ENCODE results near the gene SPATA21. TPM values are rescaled to one million over a fixed set of nuclear protein-coding genes. Genes with fewer than 3 reads are reported as not detected.

SPATA21 gene
- total RNA-seq, 3 donors from 2014 or later, result not detected

DNA sequence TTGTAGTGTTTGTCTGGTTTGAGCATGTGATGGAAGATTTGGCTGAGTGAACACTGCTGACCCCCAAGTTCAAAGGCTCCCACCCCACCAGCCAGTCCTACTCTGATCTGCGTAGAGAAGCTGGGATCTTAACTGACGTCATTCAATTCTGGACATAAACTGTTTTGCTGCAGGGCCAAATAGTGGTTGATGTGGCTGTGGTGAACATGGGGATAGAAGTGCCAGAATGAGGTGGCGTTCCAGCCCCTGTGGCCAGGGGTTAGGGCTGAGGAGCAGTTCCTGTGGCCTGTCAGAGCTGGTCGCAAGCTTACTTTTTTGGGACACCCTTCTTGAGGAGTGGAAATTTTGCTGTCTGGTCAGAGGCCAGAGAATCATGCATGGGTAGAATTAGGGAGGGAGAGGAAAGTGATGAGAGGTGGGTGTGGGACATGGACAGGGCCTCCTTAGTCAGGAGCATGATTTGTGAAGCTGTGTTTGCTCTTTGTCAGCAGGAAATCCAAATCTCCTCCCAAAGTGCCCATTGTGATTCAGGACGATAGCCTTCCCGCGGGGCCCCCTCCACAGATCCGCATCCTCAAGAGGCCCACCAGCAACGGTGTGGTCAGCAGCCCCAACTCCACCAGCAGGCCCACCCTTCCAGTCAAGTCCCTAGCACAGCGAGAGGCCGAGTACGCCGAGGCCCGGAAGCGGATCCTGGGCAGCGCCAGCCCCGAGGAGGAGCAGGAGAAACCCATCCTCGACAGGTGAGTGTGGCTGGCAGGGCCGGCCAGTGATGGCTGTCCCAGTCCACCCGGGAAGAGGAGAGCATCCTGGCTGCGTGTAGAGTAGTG, 44.3 kb downstream of the SPATA21 start:
- H3K9me3 Mint-ChIP-seq, result no peaks in the 10 kb centered on the region
- DNase-seq, result no peak
- H3K4me3 Mint-ChIP-seq, result no peak overlapping the region
- ATAC-seq, result no peak
- no peaks in the 10 kb centered on the region for H3K27me3 Mint-ChIP-seq (ENCODE audit: low read depth)
- H3K36me3 Mint-ChIP-seq (ENCODE audit: insufficient read depth), result peaks cover 36% of the 10 kb centered on the region
- H3K4me1 Mint-ChIP-seq (ENCODE audit: low read depth), result peaks cover 38% of the 10 kb centered on the region

DNA sequence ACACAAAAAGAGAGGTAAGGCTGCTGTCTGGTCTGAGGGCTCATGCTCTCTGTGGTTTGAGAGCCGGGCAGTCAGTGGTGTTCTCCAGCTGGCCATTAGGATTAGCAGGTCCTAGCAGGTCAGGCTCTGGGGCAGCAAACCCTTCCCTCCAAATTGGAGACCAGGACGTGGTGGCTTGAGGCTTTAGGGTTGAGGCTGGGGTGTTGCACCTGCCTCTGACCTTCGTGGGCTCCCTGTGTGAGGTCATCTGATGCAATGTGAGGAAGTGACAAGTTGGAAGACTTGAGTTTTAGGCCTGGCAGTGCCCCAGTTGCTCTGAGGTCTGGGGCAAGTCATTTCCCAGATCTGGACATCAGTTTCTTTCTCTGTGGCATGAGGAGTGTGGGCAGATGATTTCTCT, 45.8 kb downstream of the SPATA21 start:
- no peak for ATAC-seq
- Mint-ChIP-seq H3K36me3 (ENCODE audit: insufficient read depth) (peaks cover 35% of the 10 kb centered on the region), H3K4me1 (ENCODE audit: low read depth) (peaks cover 52% of the 10 kb centered on the region), H3K4me3 (no peak overlapping the region), H3K27me3 (ENCODE audit: low read depth) (no peaks in the 10 kb centered on the region), H3K9me3 (no peaks in the 10 kb centered on the region)
- DNase-seq, result no peak

DNA sequence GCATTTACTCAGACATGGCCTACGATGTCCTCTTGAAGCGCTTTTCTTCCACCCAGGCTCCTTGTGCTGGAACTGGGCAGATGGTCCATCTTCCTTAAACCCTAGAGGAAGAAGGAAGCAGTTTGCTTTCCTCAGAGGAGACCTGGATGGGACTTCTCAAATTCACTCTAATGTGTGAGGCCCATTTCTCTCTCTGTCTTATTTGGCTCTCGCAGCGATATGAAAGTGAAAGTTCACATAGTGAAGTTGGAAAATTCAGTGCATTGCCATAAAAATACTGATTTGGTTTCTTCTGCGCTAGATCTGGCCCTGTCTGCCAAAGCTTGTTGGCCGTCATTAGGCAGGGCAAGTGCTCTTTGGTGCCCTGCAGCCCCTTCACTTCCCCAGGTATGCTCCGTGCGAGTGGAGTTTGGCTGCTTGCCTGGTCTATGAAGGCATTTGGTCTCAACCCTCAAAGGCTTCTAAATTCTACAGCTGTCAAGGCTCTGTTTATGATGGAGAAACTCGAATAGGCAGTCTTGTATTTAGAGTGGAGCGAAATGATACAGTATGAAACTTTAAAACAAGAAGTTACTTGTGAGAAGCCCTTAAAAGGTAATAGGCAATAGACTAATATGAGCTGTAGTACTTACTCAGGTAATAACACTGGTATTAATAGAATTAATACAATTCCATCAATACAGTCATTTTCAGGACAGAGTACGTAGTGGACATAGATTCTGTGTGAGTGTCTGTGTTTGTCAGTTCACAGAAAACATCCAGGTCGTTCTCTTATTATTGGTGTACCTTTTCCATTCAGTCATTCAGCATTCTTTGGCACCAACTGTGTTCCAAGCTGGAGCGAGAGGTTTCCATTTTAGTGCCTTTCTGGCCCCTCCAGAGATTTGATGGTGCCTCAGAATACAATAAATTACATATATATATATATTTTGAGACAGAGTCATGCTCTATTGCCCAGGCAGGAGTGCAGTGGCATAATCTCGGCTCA, 49.7 kb downstream of the SPATA21 start:
- Mint-ChIP-seq H3K9me3 (no peaks in the 10 kb centered on the region), H3K4me3 (peak overlapping the region; percentile 80), H3K27me3 (ENCODE audit: low read depth) (no peaks in the 10 kb centered on the region), H3K36me3 (ENCODE audit: insufficient read depth) (peaks cover 19% of the 10 kb centered on the region), H3K4me1 (ENCODE audit: low read depth) (peaks cover 75% of the 10 kb centered on the region)
- ATAC-seq (peak in 1 of 2 donors; percentile 49), DNase-seq (no peak)

DNA sequence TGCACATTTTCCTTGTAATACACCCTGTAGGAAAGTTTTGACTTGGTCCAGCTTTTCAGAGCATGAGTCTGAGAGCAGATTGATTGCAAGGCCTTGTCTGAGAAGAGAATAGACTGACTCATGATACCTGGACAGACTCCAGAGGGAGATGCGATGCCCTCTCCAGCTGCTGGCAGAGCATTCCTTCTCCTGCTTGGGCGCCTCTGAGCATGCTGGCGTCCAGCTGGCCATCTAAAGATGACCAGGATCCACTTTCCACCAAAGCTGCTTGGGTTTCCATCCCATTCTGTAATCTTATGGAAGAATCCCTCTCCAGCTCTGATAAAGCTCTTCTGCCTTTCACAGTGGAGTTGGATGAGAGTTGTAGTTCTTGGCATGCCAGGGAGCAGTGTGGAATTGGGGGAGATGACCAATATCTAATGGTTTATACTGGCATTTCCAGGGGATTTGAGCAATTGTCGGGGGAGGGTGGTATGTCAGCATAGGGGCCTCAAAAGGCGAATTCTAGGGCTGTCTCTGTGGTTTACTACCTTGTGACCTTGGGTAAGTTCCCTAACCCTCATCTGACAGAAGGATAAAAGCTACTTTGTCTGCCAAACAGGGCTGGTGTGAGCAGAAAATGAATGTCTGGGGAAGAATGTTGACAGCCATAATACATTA, 50.6 kb downstream of the SPATA21 start:
- Mint-ChIP-seq H3K4me3 (peak overlapping the region; percentile 80), H3K27me3 (ENCODE audit: low read depth) (no peaks in the 10 kb centered on the region), H3K9me3 (no peaks in the 10 kb centered on the region), H3K4me1 (ENCODE audit: low read depth) (peaks cover 70% of the 10 kb centered on the region), H3K36me3 (ENCODE audit: insufficient read depth) (peaks cover 19% of the 10 kb centered on the region)
- ATAC-seq (peak; percentile 15 to 53), DNase-seq (no peak)

DNA sequence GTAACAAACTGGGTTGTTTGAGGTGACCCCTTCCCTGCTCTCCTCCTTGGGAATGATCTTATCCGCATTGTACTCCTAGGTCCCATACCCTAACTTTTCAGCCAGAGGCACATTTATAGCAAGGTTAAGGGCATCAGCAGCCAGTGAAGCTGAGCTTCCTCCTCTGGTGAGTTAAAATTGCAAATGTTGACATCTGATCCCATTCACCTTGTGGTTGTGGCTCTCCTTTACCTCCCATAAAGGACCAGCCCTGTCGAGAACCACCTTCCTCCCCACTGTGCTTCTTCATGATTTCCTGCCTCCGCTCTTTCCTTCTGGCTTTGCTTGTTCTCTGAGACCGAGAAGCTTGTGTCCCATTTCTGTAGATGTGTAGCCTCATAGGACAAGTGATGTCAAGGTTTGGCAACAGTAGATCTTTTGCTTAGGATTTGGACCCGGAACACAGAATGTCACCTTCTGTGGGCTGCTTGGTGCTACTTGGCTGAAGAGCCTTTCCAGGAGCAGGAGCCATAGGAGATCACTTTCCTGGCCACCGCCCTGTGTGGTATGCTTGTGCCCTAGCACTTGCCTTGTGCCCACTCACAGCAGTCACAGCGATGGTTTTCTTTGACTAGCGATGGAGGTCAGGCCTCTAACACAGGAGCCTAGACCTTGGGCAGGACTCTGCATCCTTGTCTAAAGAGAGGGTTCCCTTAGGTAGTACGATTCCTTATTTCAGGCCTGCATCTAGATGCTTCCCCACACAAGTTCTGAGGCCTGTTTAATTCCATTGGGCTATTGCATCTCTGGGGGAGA, 51.4 kb downstream of the SPATA21 start:
- peaks cover 62% of the 10 kb centered on the region for H3K4me1 Mint-ChIP-seq (ENCODE audit: low read depth)
- no peak overlapping the region for H3K4me3 Mint-ChIP-seq
- H3K9me3 Mint-ChIP-seq, result no peaks in the 10 kb centered on the region
- H3K36me3 Mint-ChIP-seq (ENCODE audit: insufficient read depth), result peaks cover 19% of the 10 kb centered on the region
- DNase-seq, result no peak
- H3K27me3 Mint-ChIP-seq (ENCODE audit: low read depth), result no peaks in the 10 kb centered on the region
- ATAC-seq, result peak; percentile 9 to 20

DNA sequence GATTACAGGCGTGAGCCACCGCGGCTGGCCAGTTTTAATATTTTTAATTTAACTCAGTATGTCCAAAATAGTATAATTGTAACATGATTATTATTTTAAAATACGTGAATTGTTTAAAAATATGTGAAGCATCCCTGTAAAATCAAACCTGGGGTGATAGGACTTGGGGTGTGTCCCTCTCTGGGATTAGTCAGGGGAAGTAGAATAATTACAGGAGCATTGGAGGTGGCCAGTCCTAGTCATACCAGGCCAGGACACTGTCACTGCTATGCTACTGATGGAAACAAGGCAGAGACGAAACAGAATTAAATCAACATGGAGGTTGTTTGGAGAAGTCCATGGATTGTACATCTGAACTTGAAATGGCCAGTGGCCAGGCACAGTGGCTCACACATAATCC, 53.3 kb downstream of the SPATA21 start:
- H3K4me1 Mint-ChIP-seq (ENCODE audit: low read depth), result peaks cover 59% of the 10 kb centered on the region
- H3K27me3 Mint-ChIP-seq (ENCODE audit: low read depth), result no peaks in the 10 kb centered on the region

DNA sequence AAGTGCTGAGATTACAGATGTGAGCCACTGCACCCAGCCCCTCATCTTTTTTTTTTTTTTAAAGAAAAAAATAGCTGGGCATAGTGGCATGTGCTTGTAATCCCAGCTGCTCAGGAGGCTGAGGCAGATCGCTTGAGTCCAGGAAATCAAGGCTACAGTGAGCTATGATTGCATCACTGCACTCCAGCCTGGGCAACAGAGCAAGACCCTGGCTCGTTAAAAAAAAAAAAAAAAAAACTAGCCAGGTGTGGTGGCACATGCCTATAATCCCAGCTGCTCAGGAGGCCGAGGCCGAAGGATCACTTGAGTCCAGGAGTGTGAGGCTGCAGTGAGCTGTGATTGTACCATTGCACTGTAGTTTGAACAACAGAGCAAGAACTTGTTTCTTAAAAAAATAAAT, 56.4 kb downstream of the SPATA21 start:
- Mint-ChIP-seq H3K4me1 (ENCODE audit: low read depth) (peaks cover 61% of the 10 kb centered on the region), H3K9me3 (no peaks in the 10 kb centered on the region)

More for the DNA sequence above, 53.3 kb downstream of the SPATA21 start:
- Mint-ChIP-seq H3K36me3 (ENCODE audit: insufficient read depth) (peaks cover 14% of the 10 kb centered on the region), H3K4me3 (no peak overlapping the region), H3K9me3 (no peaks in the 10 kb centered on the region)
- ATAC-seq (no peak), DNase-seq (no peak)

DNA sequence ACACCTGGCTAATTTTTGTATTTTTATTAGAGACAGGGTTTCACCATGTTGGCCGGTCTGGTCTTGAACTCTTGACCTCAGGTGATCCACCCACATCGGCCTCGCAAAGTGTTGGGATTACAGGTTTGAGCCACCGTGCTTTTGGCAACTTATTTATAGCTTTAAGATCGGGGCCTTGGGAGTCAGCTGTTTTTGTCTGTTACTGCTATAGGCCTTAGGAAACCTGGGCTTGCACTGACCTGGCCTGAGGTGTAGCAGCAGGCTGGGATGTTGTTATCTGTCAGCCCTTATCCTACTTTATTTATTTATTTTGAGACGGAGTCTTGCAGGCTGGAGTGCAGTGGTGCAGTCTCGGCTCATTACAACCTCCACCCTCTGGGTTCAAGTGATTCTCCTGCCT, 58.8 kb downstream of the SPATA21 start:
- no peak overlapping the region for H3K4me3 Mint-ChIP-seq
- no peak for DNase-seq
- no peak for ATAC-seq
- peaks cover 10% of the 10 kb centered on the region for H3K36me3 Mint-ChIP-seq (ENCODE audit: insufficient read depth)
- no peaks in the 10 kb centered on the region for H3K27me3 Mint-ChIP-seq (ENCODE audit: low read depth)
- peaks cover 61% of the 10 kb centered on the region for H3K4me1 Mint-ChIP-seq (ENCODE audit: low read depth)
- no peaks in the 10 kb centered on the region for H3K9me3 Mint-ChIP-seq

More for the DNA sequence above, 56.4 kb downstream of the SPATA21 start:
- no peak for ATAC-seq
- Mint-ChIP-seq H3K36me3 (ENCODE audit: insufficient read depth) (peaks cover 10% of the 10 kb centered on the region), H3K4me3 (no peak overlapping the region), H3K27me3 (ENCODE audit: low read depth) (no peaks in the 10 kb centered on the region)
- DNase-seq, result no peak

DNA sequence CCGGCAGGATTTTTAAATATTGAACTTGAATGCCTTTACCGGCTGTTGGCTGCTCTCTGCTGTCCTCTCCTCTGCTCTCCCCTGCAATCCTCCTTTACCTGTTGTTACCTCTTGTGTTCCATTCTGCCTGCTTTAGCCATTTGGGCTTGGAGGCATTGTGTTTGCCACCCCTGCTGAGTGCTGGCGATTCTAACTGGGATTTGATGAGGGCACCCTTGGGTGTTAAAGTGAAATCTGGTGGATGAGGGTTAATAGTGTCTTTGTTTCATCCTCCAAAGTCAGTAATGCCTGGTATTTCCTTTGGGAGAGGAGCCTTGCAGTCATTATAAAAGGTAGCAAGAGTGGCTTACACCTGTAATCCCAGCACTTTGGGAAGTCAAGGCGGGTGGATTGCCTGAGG, 60.3 kb downstream of the SPATA21 start:
- Mint-ChIP-seq H3K27me3 (ENCODE audit: low read depth) (no peaks in the 10 kb centered on the region), H3K9me3 (no peaks in the 10 kb centered on the region)

DNA sequence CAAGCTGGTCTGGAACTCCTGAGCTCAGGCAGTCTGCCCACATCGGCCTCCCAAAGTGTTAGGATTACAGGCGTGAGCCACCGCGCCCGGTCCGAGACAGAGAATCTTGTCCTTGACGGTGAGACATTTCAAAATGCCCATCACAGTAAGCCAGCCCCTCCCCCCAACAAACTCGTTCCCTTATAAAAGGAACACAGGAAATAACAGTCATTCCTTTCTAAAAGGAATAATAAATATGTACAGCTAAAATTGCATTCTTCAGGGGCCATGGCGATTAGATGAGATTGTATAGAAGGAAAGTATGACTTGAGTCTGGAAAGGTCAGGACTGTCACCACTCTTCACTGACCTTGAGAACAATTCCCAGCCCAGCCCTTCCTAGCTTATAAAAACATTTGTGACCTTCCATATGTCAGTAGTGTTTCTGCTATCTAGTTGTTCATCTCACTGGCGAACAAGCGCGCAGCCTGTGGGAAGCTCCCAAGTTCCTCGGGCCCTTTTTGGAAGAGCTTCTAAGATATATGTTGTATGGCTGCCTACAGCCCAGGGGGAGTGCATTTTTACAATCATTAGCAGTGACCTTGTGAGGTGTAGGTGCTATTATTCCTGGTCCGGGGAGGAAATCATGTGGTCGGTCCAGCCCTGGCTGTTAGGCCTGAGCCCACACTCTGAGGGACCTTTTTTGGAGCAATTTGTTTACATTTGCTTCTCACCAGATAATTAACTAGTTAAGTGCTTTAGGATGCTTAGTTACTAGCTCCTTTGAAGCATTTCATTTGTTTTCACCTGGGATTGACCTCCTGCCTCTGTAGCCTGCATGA, 61.5 kb downstream of the SPATA21 start:
- Mint-ChIP-seq H3K4me1 (ENCODE audit: low read depth) (peaks cover 74% of the 10 kb centered on the region), H3K4me3 (no peak overlapping the region), H3K36me3 (ENCODE audit: insufficient read depth) (peaks cover 12% of the 10 kb centered on the region), H3K27me3 (ENCODE audit: low read depth) (no peaks in the 10 kb centered on the region), H3K9me3 (no peaks in the 10 kb centered on the region)
- DNase-seq (no peak), ATAC-seq (no peak)

More for the DNA sequence above, 60.3 kb downstream of the SPATA21 start:
- H3K4me3 Mint-ChIP-seq, result no peak overlapping the region
- peaks cover 69% of the 10 kb centered on the region for H3K4me1 Mint-ChIP-seq (ENCODE audit: low read depth)
- DNase-seq, result no peak
- no peak for ATAC-seq
- H3K36me3 Mint-ChIP-seq (ENCODE audit: insufficient read depth), result peaks cover 13% of the 10 kb centered on the region

DNA sequence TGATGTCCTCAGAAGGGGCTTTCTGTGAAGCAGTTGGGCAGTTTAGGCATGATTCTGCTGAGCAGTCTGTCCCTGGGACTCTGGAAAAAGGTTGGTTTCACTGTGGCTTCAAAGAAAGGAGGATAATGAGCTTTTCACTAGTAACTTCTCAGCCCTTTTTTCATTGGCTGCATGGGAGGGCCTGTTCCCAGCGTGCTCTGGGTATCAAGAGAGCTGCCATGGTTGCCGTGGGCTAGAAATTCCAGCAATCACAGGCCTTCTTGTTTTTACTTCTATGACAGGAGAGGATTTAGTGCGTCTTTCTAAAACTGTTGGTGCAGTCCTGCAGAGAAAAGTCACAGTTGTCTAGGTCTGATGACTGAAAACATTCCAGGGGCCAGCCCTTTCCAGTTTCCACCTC, 63.0 kb downstream of the SPATA21 start:
- peaks cover 13% of the 10 kb centered on the region for H3K36me3 Mint-ChIP-seq (ENCODE audit: insufficient read depth)
- H3K4me3 Mint-ChIP-seq, result no peak overlapping the region
- H3K9me3 Mint-ChIP-seq, result no peaks in the 10 kb centered on the region
- no peaks in the 10 kb centered on the region for H3K27me3 Mint-ChIP-seq (ENCODE audit: low read depth)
- no peak for DNase-seq
- peaks cover 72% of the 10 kb centered on the region for H3K4me1 Mint-ChIP-seq (ENCODE audit: low read depth)
- no peak for ATAC-seq

DNA sequence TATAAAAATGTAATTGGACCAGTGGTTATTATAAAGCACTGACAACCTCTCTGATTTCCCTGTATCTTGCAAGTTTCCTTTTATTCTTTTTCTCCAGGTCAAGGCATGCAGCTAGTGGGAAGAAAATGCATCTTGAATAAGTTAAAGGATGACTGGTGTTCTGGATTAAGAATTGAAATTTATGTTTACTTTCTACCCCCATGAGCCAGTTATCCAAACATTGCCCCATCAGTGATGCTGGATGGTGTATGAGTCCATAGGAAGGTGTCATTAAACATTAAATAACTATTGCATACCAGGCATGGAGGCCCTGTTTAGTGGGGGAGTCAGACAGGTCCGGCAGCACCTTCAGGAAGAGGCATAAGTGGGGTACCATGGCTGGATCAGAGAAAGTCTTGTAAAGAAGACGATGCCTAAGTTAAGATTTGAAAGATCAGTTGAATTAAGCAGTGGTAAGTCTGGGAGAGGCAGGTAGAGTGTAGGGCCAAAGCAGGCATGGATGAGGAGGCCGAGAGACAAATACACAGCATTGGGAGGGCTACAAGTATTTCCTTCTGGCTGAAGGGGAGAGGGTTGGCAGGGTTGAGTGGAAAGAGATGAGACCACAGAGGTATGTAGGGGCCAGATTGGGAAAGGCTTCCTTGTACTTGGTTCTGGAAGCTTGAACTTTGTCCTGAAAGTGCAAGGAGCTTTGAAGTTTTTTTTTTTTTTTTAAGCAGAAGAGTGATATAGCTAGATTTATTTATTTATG, 64.5 kb downstream of the SPATA21 start:
- peaks cover 13% of the 10 kb centered on the region for H3K36me3 Mint-ChIP-seq (ENCODE audit: insufficient read depth)
- H3K27me3 Mint-ChIP-seq (ENCODE audit: low read depth), result no peaks in the 10 kb centered on the region
- no peaks in the 10 kb centered on the region for H3K9me3 Mint-ChIP-seq
- peaks cover 69% of the 10 kb centered on the region for H3K4me1 Mint-ChIP-seq (ENCODE audit: low read depth)
- DNase-seq, result no peak
- ATAC-seq, result no peak
- peak overlapping the region; percentile 40 for H3K4me3 Mint-ChIP-seq
